Activated effector memory CD4-positive, alpha-beta T cell treated with Interleukin-2 at 50 U/mL for 16 hours (primary cell): ENCODE data around the gene BANF2.
"Not testable (repeated sequence)": the region's sequence is repeated elsewhere in the genome, so short reads cannot be mapped to it uniquely, and the experiment has no call there.

Experiments used
- DNase-seq: peaks from one replicate; pipeline ENCODE4 v3.0.0-alpha.2; 2020

The BANF2 gene

DNA sequence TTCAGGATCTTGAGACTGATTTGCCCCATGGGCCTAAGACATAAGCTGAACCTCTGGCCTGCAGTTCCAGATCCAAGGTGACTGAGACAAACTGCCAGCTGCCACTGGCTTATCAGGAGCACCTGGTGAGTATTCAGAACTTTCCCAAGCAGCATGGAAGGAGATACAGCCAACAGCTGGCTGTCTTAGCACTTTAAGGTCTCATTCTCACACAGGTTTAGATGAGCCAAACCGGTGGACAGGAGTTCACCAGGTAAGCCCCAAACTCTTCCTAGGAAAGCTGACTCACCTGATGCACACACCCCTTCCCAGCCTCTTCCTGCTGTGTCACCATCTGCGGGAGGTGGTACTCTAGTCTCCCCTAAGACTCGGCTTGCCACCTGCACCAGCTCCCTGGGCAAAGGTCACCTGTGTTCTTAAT lies at the start of gene BANF2:
Gene BANF2, plus strand, starts transcription at position 36 of the 421 bp plus-strand sequence. CDS start 25,060 bp downstream, outside the sequence.
- no peak for DNase-seq

DNA sequence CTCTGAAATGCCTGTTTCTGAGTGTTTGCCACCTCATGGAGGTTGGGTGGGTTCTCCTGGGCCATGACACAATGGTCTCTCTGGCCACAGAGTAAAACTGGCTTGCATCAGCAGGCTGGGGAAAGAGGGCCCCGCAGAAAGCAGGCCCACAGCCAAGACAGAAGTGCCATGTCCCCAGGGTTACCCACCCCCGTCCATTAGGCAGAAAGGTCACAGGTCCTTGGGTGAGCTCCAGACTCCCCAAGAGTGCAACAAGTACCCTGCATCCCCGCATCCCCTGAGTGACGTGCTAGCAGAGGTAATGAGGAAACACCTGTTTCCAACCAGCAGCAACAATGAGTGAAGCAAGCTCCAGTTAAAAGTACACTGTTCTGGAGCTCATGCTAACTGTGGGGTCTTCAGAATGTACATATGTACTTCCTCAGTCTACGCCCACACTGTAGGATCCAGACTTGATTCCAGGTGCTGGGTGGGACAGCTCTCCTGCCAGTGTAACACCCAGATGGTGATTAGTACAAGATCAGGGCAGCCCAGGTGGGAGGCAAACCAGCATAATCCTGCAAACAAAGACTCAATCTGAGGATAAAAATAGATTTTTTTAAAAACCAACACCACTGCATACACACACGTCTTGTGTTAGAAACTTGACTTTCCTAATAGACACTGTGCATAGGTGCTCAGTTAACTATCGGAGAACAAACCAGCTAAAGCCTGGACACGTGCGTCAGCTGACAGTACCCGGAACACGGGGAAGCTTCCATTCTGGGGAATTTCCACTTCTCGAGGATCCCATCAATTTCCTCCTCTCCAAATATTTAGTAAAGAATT lies 49.3 kb upstream of the BANF2 start:
- DNase-seq = no peak

GRCh38 chr20:17651129-17651759 lies 48.5 kb upstream of the BANF2 start:
- no peak for DNase-seq

DNA sequence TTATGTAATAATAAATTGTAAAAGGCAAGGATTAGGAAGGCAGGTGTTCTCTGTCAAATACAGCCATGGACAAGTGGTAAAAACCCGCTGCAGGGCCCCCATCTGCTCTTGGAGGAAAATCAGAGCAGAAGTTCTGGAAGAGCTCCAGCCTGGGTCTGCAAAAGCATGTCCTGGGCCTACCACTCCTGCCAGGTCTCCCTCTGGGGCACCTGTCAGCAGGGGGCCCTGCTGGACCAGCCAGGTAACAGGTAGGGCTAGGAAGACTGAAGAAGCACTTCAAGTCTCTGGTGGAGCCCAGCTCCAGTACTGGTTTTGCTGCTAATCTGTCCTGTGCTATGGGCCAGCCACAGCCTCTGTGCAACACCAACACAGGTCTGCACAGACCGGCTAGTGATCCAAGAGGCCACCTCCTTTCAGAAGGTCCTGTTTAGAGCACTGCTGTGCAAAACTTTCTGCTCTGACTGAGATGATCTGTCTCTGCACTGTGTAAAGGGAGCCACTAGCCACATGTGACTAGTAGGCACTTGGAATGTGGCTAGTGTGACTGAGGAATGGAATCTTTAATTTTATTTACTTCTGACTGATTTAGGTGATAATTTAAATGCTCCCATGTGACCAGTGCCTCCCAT lies 47.9 kb upstream of the BANF2 start:
- no peak for DNase-seq

DNA sequence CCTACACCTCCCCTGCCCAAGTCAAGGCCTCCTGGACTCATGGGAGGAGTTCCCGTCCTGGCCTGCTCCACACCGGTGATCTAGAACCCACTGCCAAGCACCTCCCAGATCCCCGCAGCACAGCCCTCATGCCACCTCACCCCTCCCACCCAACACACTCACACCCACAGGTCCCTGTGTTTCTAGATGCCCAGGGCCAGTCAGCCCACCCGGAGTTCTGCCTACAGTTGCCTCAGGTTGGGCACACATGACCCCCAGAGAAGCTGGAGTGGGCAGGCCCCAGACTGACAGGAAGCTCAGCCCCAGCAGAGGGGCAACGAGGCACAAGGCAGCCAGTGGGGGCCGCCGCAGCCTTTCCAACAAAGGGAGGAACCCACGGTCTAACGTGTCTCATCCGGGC lies 47.4 kb upstream of the BANF2 start:
- no peak for DNase-seq

- DNase-seq = no peak
Measured at GRCh38 chr20:17653835-17654648, 45.7 kb upstream of the BANF2 start.

GRCh38 chr20:17654649-17655285 lies 45.0 kb upstream of the BANF2 start:
- no peak for DNase-seq

- no peak for DNase-seq
Measured at GRCh38 chr20:17655286-17655651, 44.5 kb upstream of the BANF2 start.

DNA sequence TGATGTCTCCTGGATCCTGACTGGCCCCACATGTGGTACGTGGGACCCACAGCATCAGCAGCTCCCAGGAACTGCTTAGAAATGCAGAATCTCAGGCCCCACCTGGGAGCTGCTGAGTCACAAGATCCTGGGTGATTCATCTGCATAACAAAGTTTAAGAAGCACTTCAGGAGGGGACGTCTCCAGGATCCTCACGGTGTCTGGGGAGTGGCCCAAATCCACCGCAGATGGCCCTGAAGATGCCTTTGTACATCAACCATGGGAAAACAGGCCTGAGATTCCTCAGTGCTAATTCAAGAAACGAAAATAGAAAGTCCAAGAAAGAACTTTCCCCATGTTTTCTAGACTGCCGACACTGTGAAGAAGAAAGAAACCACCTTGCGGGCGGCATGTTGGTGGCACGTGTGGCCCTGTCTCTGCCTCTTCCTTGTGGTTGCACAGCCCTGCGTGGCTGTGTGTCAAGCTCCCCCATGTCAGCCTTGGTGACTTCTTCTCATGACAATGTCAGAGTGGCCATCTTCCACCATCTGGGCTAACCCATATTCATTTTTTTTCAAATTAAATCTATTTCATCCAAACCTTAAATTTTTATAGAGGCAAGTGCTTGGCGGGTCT lies 43.8 kb upstream of the BANF2 start:
- no peak for DNase-seq

GRCh38 chr20:17657079-17657825 lies 42.5 kb upstream of the BANF2 start:
- DNase-seq = no peak

DNA sequence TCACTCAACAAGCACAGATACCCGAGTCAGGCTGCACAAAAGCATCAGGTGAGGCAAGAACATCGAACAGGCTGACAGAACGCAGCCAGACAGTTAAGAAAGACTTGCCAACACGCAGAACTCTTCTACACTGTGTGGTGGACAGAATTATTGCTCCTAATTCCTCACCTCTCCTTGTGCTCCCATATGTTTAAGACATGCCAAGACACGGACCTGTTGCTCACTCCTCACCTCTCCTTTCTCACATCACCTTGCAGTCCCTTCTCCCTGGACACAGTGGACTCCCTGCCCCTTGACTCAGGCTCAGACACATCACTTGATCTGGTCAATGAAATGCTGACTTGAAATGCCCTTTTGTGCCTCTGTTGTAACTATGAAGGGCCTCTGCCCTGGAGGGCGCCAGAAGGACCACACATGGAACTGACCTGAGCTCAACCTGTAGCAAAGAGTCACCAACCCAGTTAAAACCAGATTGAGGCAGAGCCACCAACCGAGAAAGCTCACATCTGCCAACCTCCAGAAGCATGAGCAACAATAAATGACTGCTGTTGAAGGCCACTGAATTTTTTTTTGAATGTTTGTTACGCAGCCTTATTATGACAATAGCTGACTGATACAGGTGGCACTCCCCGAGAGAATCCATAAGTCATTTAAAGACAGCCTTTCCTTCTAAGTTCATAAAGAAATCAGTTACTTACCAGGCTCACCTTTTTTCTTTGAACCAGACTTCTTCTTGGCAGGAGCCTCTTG lies 41.7 kb upstream of the BANF2 start:
- DNase-seq = no peak

DNA sequence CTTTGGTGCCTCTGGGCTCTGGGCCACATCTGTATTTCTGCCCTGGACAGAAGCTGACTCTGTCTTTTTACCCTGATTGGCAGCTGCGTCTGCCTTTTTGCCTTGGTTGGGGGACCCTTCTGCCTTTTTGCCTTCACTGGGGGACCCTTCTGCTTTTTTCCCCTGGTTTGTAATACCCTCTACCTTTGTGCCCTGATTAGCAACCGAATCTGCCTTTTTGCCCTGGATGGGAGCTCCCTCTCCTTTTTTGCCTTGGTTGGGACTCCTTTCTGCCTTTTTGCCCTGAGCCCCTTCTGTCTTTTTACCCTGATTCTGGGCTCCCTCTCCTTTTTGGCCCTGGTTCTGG lies 41.1 kb upstream of the BANF2 start:
- no peak for DNase-seq

DNA sequence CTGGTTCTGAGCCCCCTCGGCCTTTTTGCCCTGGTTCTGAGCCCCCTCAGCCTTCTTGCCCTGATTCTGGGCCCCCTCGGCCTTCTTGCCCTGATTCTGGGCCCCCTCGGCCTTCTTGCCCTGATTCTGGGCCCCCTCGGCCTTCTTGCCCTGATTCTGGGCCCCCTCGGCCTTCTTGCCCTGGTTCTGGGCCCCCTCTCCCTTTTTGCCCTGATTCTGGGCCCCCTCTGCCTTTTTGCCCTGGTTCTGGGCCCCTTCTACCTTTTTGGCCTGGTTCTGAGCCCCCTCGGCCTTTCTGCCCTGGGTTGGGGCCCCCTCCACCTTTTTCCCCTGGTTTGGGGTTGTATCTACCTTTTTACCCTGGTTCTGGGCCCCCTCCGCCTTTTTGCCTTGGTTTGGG lies 40.4 kb upstream of the BANF2 start:
- not testable (repeated sequence) for DNase-seq

- no peak for DNase-seq
Measured at GRCh38 chr20:17659801-17660200, 40.0 kb upstream of the BANF2 start.

- DNase-seq = no peak
Measured at GRCh38 chr20:17660667-17661066, 39.1 kb upstream of the BANF2 start.

GRCh38 chr20:17661121-17661744 lies 38.5 kb upstream of the BANF2 start:
- DNase-seq = no peak

DNA sequence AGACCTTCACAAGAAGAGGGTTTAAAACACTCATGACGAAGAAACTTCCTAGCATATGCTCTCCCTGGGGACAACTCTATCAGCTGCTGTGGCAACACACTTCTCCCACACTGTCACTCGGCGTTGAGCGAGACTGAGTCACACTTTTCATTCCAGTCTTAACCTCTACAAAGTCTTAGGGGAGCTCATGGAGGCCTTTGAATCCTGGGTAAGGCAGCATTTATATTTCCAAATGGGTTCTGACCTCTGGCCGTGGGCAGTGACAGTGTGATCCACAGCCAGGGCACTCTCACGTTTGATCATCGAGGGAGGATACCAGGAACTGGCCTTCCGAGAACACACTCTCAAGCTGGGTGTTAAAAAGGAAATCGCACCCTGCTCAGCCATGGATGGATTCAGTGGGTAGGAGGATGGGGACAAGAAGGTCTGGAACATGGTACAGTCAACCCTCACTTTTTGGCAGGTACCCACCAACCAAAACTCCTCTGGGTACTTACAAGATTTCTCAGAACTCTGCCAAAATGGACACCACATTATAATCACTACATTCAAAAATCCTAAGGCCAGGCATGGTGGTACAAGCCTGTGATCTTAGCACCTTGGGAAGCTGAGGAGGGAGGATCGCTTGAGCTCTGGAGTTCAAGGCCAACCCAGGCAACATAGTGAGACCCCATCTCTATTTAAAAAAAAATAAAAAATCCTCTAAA lies 37.3 kb upstream of the BANF2 start:
- no peak for DNase-seq

GRCh38 chr20:17663040-17663399 lies 36.7 kb upstream of the BANF2 start:
- DNase-seq = no peak

GRCh38 chr20:17663486-17663885 lies 36.3 kb upstream of the BANF2 start:
- no peak for DNase-seq
